ENCODE measurements around the gene PIEZO1.

GRCh38 chr16:88767546-88768070 lies 17.4 kb downstream of the PIEZO1 start:
- TF ChIP-seq CTCF (IDR thresholded peaks at IDR 0.05) (no peak), POLR2A (IDR thresholded peaks at IDR 0.05) (no peak)
